ENCODE results near the gene OR13J1. TPM values are rescaled to one million over a fixed set of nuclear protein-coding genes. Genes with fewer than 3 reads are reported as not detected.
"Not testable (repeated sequence)": the region's sequence is repeated elsewhere in the genome, so short reads cannot be mapped to it uniquely, and the experiment has no call there.

The OR13J1 gene
- total RNA-seq, 1 donor from 2014 or later = not detected

DNA sequence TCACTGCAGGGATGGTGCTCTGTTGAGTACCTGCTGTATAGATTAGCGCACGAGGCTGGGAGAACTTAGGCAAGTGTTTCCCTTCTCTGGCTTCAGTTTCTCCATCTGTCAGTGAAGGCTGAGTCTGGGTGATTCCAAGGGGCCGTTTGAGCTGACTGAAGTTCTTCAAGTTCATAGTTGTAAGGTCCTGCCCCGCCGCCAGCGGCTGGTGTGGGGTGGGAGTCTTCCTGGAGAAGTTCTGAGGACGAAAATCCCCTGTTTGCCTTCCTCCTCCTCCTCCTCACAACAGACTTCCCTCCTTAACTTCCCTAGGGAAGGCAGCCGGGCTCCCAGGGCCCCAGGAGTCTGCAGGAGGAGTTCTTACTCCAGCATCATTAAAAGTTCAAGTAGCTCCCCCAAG lies 34.1 kb upstream of the OR13J1 start:
- H3K36me3 Mint-ChIP-seq (ENCODE audit: low read depth, unreplicated experiment) = no peaks in the 10 kb centered on the region
- peaks cover 31% of the 10 kb centered on the region for H3K27me3 Mint-ChIP-seq (ENCODE audit: unreplicated experiment)
- no peaks in the 10 kb centered on the region for H3K9me3 Mint-ChIP-seq (ENCODE audit: unreplicated experiment)
- H3K4me1 Mint-ChIP-seq (ENCODE audit: unreplicated experiment) = peaks cover 58% of the 10 kb centered on the region
- TF ChIP-seq, protein P1, sequence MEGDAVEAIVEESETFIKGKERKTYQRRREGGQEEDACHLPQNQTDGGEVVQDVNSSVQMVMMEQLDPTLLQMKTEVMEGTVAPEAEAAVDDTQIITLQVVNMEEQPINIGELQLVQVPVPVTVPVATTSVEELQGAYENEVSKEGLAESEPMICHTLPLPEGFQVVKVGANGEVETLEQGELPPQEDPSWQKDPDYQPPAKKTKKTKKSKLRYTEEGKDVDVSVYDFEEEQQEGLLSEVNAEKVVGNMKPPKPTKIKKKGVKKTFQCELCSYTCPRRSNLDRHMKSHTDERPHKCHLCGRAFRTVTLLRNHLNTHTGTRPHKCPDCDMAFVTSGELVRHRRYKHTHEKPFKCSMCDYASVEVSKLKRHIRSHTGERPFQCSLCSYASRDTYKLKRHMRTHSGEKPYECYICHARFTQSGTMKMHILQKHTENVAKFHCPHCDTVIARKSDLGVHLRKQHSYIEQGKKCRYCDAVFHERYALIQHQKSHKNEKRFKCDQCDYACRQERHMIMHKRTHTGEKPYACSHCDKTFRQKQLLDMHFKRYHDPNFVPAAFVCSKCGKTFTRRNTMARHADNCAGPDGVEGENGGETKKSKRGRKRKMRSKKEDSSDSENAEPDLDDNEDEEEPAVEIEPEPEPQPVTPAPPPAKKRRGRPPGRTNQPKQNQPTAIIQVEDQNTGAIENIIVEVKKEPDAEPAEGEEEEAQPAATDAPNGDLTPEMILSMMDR (IDR thresholded peaks at IDR 0.05; ENCODE audit: unreplicated experiment) = no peak
- DNase-seq (ENCODE audit: low spot score) = no peak
- H3K27ac Mint-ChIP-seq (ENCODE audit: unreplicated experiment) = peak overlapping the region; percentile 67
- no peak overlapping the region for H3K4me3 Mint-ChIP-seq (ENCODE audit: unreplicated experiment)

DNA sequence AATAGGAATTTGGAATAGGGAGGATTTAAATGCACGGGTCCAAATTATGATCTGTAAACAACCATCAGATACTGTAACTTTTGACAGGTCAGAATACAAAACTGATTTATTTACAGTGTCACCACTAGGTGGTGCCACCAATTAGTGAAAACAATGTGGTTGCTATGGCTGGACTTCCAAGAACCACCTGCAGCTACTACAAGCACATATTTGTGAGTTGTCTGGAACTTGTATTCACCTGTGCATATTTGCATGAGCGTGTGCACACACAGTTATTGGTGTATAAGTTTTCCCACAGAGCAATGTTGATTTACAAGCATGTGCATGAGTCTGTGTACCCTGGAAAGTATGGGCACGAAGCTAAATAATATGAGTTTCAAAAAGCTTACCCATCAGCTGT lies 32.8 kb upstream of the OR13J1 start:
- peak; percentile 45 for DNase-seq (ENCODE audit: low spot score)
- Mint-ChIP-seq H3K9me3 (ENCODE audit: unreplicated experiment) (no peaks in the 10 kb centered on the region), H3K27me3 (ENCODE audit: unreplicated experiment) (peaks cover 18% of the 10 kb centered on the region), H3K4me1 (ENCODE audit: unreplicated experiment) (peaks cover 49% of the 10 kb centered on the region), H3K36me3 (ENCODE audit: low read depth, unreplicated experiment) (no peaks in the 10 kb centered on the region), H3K4me3 (ENCODE audit: unreplicated experiment) (no peak overlapping the region), H3K27ac (ENCODE audit: unreplicated experiment) (no peak overlapping the region)
- TF ChIP-seq, protein P1 (IDR thresholded peaks at IDR 0.05; ENCODE audit: unreplicated experiment) = peak; percentile 94

DNA sequence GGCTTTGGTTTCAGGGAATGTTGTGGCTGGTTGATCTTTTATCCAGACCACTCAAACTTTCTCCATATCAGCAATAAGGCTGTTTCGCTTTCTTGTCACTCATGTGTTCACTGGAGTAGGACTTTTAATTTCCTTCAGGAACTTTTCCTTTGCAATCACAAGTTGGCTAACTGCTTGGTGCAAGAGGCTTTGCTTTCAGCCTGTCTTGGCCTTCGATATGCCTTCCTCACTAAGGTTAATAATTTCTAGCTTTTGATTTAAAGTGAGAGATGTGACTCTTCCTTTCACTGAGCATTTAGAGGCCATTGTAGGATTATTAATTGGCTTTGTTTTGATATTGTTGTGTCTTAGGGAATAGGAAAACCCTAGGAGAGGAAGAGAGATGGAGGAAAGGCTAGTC lies 28.8 kb upstream of the OR13J1 start:
- no peak overlapping the region for H3K4me3 Mint-ChIP-seq (ENCODE audit: unreplicated experiment)
- H3K36me3 Mint-ChIP-seq (ENCODE audit: low read depth, unreplicated experiment) = no peaks in the 10 kb centered on the region
- TF ChIP-seq, protein P1 (IDR thresholded peaks at IDR 0.05; ENCODE audit: unreplicated experiment) = no peak
- H3K4me1 Mint-ChIP-seq (ENCODE audit: unreplicated experiment) = peaks cover 13% of the 10 kb centered on the region
- H3K9me3 Mint-ChIP-seq (ENCODE audit: unreplicated experiment) = no peaks in the 10 kb centered on the region
- DNase-seq (ENCODE audit: low spot score) = no peak
- peak overlapping the region; percentile 40 for H3K27ac Mint-ChIP-seq (ENCODE audit: unreplicated experiment)
- peaks cover 4% of the 10 kb centered on the region for H3K27me3 Mint-ChIP-seq (ENCODE audit: unreplicated experiment)

DNA sequence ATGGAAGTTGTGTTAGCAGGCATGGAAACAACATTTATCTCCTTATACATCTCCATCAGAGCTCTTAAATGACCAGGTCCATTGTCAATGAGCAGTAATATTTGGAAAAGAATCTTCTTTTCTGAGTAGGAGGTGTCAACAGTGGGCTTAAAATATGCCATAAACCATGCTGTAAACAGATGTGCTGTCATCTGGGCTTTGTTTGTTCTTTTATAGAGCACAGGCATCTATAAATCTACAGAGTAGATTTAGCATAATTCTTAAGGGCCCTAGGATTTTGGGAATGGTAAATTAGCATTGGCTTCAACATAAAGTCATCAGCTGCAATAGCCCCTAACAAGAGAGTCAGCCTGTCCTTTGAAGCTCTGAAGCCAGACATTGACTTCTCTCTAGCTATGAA lies 28.1 kb upstream of the OR13J1 start:
- peaks cover 4% of the 10 kb centered on the region for H3K27me3 Mint-ChIP-seq (ENCODE audit: unreplicated experiment)
- no peak overlapping the region for H3K4me3 Mint-ChIP-seq (ENCODE audit: unreplicated experiment)
- peaks cover 8% of the 10 kb centered on the region for H3K4me1 Mint-ChIP-seq (ENCODE audit: unreplicated experiment)
- no peak for DNase-seq (ENCODE audit: low spot score)
- TF ChIP-seq, protein P1 (IDR thresholded peaks at IDR 0.05; ENCODE audit: unreplicated experiment) = no peak
- H3K27ac Mint-ChIP-seq (ENCODE audit: unreplicated experiment) = no peak overlapping the region
- no peaks in the 10 kb centered on the region for H3K36me3 Mint-ChIP-seq (ENCODE audit: low read depth, unreplicated experiment)
- no peaks in the 10 kb centered on the region for H3K9me3 Mint-ChIP-seq (ENCODE audit: unreplicated experiment)

DNA sequence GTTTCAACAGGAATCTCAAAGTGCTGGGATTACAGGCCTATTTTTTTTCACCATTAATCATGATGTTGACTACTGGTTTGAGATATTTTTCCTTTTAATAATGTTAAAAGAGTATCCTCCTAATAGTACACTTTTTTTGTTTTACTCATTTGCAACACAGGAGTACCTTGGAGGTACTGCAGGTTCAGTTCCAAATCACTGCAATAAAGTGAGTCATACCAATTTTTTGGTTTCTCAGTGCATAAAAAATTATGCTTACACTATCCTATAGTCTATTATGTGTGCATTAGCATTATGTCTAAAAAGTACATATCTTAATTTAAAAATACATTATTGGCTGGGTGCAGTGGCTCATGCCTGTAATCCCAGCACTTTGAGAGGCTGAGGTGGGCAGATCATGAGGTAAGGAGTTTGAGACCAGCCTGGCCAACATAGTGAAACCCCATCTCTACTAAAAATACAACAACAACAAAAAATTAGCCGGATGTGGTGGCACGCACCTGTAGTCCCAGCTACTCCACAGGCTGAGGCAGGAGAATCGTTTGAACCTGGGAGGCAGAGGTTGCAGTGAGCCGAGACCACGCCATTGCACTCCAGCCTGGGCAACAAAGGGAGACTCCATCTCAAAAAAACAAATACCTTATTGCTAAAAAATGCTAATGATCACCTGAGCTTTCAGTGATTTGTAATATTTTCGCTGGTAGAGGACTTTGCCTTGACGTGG lies 27.3 kb upstream of the OR13J1 start:
- H3K9me3 Mint-ChIP-seq (ENCODE audit: unreplicated experiment); H3K27me3 Mint-ChIP-seq (ENCODE audit: unreplicated experiment); H3K27ac Mint-ChIP-seq (ENCODE audit: unreplicated experiment); H3K36me3 Mint-ChIP-seq (ENCODE audit: low read depth, unreplicated experiment); H3K4me1 Mint-ChIP-seq (ENCODE audit: unreplicated experiment); H3K4me3 Mint-ChIP-seq (ENCODE audit: unreplicated experiment); DNase-seq (ENCODE audit: low spot score): not testable (repeated sequence)
